Fibroblast of mammary gland (primary cell): Measurements from ENCODE around the gene OGDH.

Experiments
- DNase-seq: peaks from one replicate; pipeline ENCODE4 v3.0.0-alpha.2; 2010; ENCODE audit warnings: low read depth
- H3K4me3 ChIP-seq: 2 replicates; pipeline ENCODE4 v1.5.1; 2011; ENCODE audit warnings: low read depth, mild to moderate bottlenecking, low read length, moderate library complexity; ENCODE audit not compliant: control insufficient read depth
- CTCF ChIP-seq: conservative IDR thresholded peaks from 2 replicates; pipeline ENCODE4 v1.5.1; 2011; ENCODE audit warnings: low read depth, low read length, inconsistent platforms; ENCODE audit not compliant: control insufficient read depth, insufficient read depth

The OGDH gene

GRCh38 chr7:44569959-44570358 is 36.5 kb upstream of the OGDH start:
- DNase-seq: no peak
- no peak for TF ChIP-seq CTCF

DNA sequence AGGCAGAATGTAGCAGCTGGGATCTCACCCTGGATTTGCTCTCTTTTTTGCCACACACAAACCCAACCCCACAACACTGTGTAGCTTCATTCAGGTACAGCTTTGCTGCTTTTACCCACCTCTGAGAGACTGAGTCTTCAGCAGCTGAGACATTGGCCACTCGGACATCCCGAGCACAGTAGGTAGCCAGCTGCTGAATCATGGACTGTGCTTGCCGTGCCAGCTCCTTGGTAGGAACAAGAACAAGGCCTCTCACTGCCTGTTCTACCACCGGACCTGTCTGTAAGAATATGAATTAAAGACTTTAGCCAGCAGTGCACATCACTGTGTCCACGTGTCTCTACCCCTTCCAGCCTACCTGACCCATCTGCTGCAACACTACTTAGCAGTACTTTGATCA is 33.7 kb upstream of the OGDH start:
- no peak for DNase-seq
- TF ChIP-seq CTCF: no peak
- H3K4me3 ChIP-seq: peak overlapping the region; percentile 94

More at GRCh38 chr7:44569959-44570358, 36.5 kb upstream of the OGDH start:
- H3K4me3 ChIP-seq: no peak overlapping the region

GRCh38 chr7:44573464-44574286 is 32.8 kb upstream of the OGDH start, which contains the start of gene DDX56:
TSS of gene DDX56 (minus strand) at chr7:44573908. CDS start at chr7:44573895, 13 bp downstream.
- no peak for TF ChIP-seq CTCF
- peak; percentile 91 for DNase-seq

GRCh38 chr7:44574287-44574872 is 32.0 kb upstream of the OGDH start:
- DNase-seq: no peak
- no peak for TF ChIP-seq CTCF
- peak overlapping the region; percentile 94 for H3K4me3 ChIP-seq

More at GRCh38 chr7:44573464-44574286, 32.8 kb upstream of the OGDH start, which contains the start of gene DDX56:
- H3K4me3 ChIP-seq: peak within 1 kb of the TSS; percentile 94

- no peak overlapping the region for H3K4me3 ChIP-seq
- no peak for TF ChIP-seq CTCF
- DNase-seq: no peak
Measured at GRCh38 chr7:44575054-44575453, 31.4 kb upstream of the OGDH start.

DNA sequence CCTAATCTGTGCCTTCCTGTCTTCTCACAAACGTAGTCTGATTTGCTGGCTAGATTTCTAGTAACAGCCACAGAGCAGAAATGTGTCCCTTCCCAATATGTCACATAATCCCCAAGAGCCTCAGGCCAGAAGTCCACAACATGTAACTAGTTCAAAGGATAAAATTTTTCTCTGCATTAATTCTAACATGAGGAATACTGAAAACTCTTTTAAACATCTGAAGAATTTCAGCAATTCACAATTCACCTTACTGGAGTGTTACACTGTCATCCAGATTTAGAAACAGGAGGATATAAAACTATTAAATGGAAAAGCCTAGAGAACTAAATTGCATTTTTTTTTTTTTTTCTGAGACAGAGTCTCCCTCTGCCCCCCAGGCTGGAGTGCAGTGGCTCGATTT is 30.2 kb upstream of the OGDH start:
- no peak overlapping the region for H3K4me3 ChIP-seq
- no peak for DNase-seq
- TF ChIP-seq CTCF: no peak
